Heart left ventricle (tissue), 13 donors: ENCODE results near the gene CGB1.
"Not testable (repeated sequence)": the region's sequence is repeated elsewhere in the genome, so short reads cannot be mapped to it uniquely, and the experiment has no call there.

Experiments
- POLR2A ChIP-seq, 2 donors: fragments of 450-650 bp; IDR thresholded peaks; one replicate each; pipeline ENCODE4 v1.6.1; 2017; ENCODE audit warnings: antibody characterized with exemption in 2 of 2, mild to moderate bottlenecking in 2 of 2, moderate library complexity in 2 of 2
- TF ChIP-seq, protein P1 (sequence below), 12 donors: fragments of 200-600 bp; sonication (generic) in 4 of 12; IDR thresholded peaks; one replicate each; pipeline versions ENCODE4 v1.5.0 to v1.8.0; 2018 to 2022; ENCODE audit warnings: antibody characterized with exemption in 12 of 12, mild to moderate bottlenecking in 5 of 12
- donor health status: ischemic (EF 13 %, LVEDD 7.1; RV severe dilation, severe dysfunction).
- donor health status: DM: no; HTN: yes; CAD: no.
- donor health status: DM: no; HTN: no; CAD: no.
- donor health status: ischemic (EF 25% LVEDD 6.9; RV normal size, moderate dysfunction).
- donor health status: ischemic (EF 25% LVEDD 5.7; RV mildly dilated, moderate dysfunction).
- donor health status: ischemic (EF 35%, LVEDD 5.7; RV mildly dilated, moderate dysfunction).
- donor health status: nonischemic (EF 11% LVEDD 7.7; RV severe dilation, severe dysfunction).
- donor health status: DM: yes; HTN: yes; CAD: no.
- donor health status: PGD.
- donor health status: ischemic (EF 29% LVEDD 5.4; RV normal size, mild dysfunction).
- donor health status: nonischemic (EF 23%, LVEDD 6.1; RV moderate dilation, normal function).

DNA sequence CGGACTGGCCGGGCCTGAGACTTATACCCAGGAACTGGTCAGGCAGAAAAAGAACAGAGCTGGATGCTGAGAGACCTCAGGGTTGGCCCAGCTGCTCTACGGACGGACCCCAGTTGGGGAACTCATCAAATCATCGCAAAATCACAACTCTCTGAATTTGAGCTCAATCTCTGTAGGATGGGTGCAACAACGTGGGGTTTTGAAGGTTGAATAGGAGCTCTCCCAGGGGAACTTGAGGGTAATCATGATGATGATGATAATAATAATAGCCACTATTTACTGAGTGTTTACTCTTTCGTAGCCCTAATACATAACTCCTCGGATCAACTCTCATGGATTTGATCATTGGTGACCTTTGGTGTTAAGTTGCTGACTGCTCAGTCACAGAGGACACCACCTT, 6.4 kb downstream of the CGB1 start:
- TF ChIP-seq, protein P1, sequence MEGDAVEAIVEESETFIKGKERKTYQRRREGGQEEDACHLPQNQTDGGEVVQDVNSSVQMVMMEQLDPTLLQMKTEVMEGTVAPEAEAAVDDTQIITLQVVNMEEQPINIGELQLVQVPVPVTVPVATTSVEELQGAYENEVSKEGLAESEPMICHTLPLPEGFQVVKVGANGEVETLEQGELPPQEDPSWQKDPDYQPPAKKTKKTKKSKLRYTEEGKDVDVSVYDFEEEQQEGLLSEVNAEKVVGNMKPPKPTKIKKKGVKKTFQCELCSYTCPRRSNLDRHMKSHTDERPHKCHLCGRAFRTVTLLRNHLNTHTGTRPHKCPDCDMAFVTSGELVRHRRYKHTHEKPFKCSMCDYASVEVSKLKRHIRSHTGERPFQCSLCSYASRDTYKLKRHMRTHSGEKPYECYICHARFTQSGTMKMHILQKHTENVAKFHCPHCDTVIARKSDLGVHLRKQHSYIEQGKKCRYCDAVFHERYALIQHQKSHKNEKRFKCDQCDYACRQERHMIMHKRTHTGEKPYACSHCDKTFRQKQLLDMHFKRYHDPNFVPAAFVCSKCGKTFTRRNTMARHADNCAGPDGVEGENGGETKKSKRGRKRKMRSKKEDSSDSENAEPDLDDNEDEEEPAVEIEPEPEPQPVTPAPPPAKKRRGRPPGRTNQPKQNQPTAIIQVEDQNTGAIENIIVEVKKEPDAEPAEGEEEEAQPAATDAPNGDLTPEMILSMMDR (IDR thresholded peaks at IDR 0.05): not testable (repeated sequence)
- not testable (repeated sequence) for TF ChIP-seq POLR2A (IDR thresholded peaks at IDR 0.05)
